UCSD-AML1 (cell line): ENCODE data around the gene NCKAP5.
"Not testable (repeated sequence)": the region's sequence is repeated elsewhere in the genome, so short reads cannot be mapped to it uniquely, and the experiment has no call there.

ENCODE experiments used
- DNase-seq: peaks from one replicate; lab custom pipeline; 2025; ENCODE audit not compliant: unreplicated experiment; lab: John Stamatoyannopoulos, UW

NCKAP5 gene

GRCh38 chr2:133525090-133525489 lies 43.2 kb downstream of the NCKAP5 start:
- no peak for DNase-seq

DNA sequence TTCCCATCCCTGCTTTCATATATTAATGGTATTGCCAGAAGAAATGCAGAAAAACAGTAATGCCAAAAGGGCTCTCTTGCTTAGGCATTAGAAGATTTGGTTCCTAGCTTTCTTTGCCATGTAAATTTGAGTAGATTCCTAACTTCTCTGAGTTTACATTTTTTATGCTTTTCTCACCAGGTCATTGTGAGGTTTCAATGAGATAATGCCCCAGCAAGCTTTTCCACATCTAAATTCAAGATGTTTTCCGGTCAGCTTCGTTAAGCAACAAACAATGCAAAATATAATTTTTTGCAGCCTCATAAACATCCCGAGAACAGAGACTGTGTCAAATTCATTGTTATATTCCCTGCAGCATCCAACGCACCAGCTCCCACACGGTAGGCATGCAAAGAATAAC lies 44.9 kb downstream of the NCKAP5 start:
- DNase-seq: no peak

DNA sequence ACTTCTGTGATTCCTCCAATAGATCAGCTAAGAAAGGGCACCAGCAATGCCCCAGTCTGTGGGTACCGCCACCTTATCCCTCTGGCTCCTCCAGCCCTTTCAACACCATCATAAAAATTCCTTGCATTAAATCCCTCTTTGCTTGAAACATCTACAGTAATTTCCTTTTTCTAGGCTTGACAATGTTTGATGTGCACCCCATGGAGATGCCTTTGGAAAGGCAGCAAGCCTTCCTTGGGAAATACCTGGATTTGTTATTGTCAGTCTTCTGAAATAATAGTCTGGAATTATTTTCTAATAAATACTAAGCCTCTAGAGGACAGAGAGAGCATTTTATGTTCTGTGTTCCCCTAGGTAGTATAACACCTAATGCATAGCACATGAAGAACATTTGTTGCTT lies 46.1 kb downstream of the NCKAP5 start:
- DNase-seq: no peak

- no peak for DNase-seq
Observed at GRCh38 chr2:133521146-133521745, 47.0 kb downstream of the NCKAP5 start.

GRCh38 chr2:133519677-133520076 lies 48.6 kb downstream of the NCKAP5 start:
- not testable (repeated sequence) for DNase-seq

- no peak for DNase-seq
Observed at GRCh38 chr2:133518700-133519344, 49.4 kb downstream of the NCKAP5 start.

GRCh38 chr2:133517876-133518275 lies 50.4 kb downstream of the NCKAP5 start:
- DNase-seq: no peak

DNA sequence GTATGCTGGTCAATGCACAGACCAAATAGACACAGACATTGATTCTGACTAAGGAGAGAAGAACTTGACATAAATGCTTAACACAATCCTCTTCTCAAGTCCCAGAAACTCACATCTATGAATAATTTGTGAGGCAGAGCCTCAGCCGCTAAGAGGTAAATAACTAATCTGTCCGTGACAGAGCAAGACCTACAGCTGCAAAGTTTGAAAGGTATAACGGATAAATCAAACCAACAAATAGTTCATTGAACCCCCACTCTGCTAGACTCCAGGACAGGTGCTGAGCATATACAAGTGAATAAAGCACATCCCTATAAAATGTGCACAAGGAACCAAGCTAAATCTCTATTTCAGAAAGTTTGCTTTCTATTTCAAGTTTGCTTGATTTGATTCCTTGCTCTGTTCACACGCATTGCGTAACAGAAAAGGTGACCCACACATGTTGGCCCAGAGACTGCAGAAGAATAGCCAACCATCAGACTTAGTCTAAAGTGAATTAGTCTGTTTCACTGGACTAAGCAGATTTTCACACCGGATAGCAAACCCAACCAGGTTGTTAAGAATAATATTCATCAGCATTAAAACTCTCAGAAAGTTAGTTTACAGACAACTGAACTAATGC lies 51.7 kb downstream of the NCKAP5 start:
- DNase-seq: no peak

DNA sequence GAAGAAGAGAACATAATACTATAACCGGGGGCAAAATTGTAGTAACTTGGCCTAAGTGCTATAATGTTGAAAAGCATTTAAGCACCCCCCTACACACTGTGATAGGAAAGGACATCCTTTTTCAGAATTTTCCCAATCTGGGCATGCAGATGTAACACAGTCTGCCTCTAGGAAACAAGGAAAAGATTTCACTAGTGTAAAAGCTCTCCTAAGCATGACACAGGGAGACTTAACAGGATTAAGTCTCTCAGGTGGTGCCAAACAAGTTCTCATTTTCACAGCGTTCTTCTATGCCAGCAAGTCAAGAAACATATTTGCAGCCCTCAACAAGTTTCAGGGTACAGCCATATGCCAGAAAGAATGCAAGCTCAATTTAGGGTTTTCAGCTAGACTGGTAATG lies 53.0 kb downstream of the NCKAP5 start:
- no peak for DNase-seq

DNA sequence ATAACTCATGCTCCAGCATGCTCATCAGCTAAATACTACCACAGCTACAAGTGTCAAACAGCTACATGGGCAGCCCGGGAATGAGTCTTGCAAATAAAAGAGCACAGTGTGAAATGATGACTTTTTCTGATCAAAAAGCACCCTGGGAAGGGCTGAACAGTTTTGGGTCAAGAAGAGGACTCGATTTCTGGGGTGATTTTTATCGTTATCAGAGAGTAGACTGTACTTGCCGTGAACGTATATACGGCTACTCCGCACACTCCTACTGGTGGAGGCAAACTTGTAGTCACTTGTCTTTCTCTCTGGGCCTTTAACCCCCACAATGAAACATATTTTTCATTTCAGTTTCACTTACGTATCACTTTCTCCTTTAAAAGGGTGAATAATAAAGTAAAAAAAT lies 54.4 kb downstream of the NCKAP5 start:
- DNase-seq: no peak

DNA sequence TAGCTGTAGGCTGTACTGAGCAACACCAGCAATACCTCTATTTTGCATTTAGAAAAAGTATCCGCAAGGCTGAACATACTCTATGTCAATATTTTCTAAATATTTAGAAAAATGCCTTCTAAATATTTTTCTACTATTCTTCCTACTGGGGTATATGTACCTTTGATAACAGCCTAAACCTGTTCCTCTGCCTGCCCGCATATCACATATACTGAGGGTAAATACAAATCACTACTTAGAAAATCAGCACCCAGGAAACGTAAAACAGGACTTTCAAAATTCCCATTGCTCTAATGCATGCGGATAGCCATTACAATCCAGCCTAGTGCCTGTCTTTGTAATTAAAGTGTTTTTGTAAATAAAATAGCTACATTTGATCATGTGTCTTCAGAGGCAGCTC lies 56.1 kb downstream of the NCKAP5 start:
- DNase-seq: no peak

GRCh38 chr2:133511679-133512078 lies 56.6 kb downstream of the NCKAP5 start:
- no peak for DNase-seq

DNA sequence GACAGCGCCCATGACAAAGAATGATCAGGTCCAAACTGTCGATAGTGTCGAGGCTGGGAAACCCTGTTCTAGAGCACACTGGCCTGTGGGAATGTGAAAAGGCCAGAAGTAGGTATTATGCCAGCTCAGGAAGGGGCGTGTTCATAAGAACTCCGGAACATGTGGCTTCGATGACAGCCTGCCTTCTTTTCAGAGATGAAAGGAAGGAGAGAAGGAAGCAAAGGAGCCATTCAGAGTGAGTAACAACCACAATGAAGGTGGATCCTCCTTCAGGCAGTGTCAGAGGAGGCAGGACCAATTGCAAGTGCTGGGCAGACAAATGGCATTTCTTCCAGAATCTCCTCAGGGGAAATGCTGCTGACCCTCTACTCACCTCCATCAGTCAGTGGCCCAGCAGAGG lies 58.5 kb downstream of the NCKAP5 start:
- no peak for DNase-seq

DNA sequence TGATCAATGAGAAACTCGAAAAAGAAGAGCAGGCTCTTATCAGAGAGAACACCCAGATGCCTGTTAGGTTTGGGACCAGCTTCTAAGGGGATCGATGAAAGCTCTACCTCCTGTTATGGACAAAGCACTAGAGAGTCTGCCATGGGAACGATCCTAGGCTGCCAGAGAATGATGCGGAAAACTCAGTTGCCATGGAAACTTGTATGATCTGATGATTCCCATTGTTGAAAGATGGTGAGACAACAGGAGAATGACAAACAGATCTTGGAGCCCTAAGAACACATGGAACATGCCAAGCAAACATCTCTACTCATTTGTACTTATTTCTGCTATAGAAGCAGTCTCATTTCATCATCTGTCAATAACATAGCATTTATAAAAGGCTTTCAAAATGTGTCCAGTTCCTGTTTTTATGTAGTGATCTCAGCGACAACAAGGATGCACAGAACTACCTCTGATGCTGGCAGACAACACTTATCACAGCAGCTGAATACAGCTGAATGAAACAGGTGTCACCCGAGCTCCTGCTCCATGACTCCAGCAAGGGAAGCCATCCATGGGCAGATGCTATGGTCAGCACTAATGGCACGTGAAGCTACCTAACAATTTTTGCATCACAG lies 59.6 kb downstream of the NCKAP5 start:
- DNase-seq: no peak

GRCh38 chr2:133506996-133507395 lies 61.3 kb downstream of the NCKAP5 start:
- DNase-seq: no peak

GRCh38 chr2:133504566-133505505 lies 63.4 kb downstream of the NCKAP5 start:
- DNase-seq: no peak

DNA sequence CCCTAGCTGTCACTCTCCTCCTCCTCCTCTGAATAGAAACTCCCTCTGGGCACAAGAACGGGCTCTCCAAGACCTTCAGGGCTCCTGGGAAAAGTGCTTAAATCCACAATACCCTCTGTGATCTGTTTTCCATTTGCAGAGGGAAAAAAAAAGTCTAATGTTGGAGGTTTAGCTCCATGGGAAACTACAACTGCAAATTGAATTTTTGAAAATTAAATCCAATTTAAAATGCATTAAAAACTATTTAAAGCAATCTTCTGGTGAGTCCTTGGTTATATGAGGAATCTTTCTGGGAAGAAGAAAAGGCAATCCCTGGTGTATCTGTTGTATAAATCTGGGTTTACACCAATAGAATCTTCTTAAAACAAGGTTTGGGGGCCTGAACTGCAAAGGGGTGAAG lies 64.3 kb downstream of the NCKAP5 start:
- DNase-seq: no peak

DNA sequence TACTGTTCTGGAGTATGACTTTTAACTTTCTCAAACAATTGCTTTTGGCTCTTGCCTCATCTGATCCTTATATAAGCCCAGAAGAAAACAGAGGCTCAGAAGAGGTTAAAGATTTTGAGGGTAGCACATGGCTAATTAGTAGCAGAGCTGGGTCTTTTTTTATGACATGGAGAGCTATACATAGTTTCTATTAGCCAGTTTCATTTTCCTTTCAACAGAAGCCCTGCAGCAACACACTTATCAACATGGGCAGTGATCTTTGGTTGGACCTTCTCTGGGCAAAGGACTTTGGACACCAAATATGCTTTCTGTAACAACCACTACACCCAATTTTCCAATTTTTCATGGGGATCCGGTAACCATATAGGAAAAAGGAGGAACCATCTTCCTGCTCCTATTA lies 64.9 kb downstream of the NCKAP5 start:
- no peak for DNase-seq

GRCh38 chr2:133502678-133503077 lies 65.6 kb downstream of the NCKAP5 start:
- DNase-seq: no peak

DNA sequence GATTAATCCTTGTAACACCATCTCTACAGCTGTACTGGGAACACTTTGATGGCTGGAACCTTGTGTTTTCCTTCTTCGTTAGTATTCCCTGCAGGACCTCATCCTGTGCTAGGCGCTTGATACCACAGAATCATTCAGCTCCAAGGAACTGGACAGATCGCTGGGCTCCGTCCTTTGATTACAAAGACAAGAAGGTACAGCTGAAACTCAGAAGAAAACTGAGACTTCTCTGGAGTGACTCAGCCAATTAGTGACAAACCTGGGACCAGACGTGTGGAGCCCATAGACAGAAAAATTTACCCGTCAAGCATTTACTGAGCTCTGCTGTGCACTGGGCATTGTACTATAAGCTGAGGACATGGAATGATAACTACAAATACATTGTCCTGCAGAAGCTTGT lies 67.3 kb downstream of the NCKAP5 start:
- no peak for DNase-seq
